ENCODE data around the gene KIF7.
"Not testable (repeated sequence)": the region's sequence is repeated elsewhere in the genome, so short reads cannot be mapped to it uniquely, and the experiment has no call there.

KIF7 gene

GRCh38 chr15:89614164-89614563 is 41.1 kb downstream of the KIF7 start:
- DNase-seq (ENCODE audit: low read depth) = no peak

GRCh38 chr15:89613031-89613430 is 42.2 kb downstream of the KIF7 start:
- no peak for DNase-seq (ENCODE audit: low read depth)

- DNase-seq (ENCODE audit: low read depth) = no peak
Observed at GRCh38 chr15:89611317-89611716, 44.0 kb downstream of the KIF7 start.

GRCh38 chr15:89599021-89599420 is 56.2 kb downstream of the KIF7 start:
- DNase-seq (ENCODE audit: low read depth) = no peak

- DNase-seq (ENCODE audit: low read depth) = no peak
Observed at GRCh38 chr15:89593018-89593417, 62.2 kb downstream of the KIF7 start.

- no peak for DNase-seq (ENCODE audit: low read depth)
Observed at GRCh38 chr15:89591834-89592233, 63.4 kb downstream of the KIF7 start.

- DNase-seq (ENCODE audit: low read depth) = no peak
Observed at GRCh38 chr15:89587955-89588354, 67.3 kb downstream of the KIF7 start.

GRCh38 chr15:89586651-89587050 is 68.6 kb downstream of the KIF7 start:
- DNase-seq (ENCODE audit: low read depth) = no peak

- not testable (repeated sequence) for DNase-seq (ENCODE audit: low read depth)
Observed at GRCh38 chr15:89580747-89581146, 74.5 kb downstream of the KIF7 start.

GRCh38 chr15:89578146-89578545 is 77.1 kb downstream of the KIF7 start:
- no peak for DNase-seq (ENCODE audit: low read depth)
